ENCODE results near the gene OVOL2. TPM values are rescaled to one million over a fixed set of nuclear protein-coding genes. Genes with fewer than 3 reads are reported as not detected.

The OVOL2 gene
- total RNA-seq, 1 experiment from 2014 or later = not detected

GRCh38 chr20:18020931-18021330 is 36.8 kb downstream of the OVOL2 start:
- H3K27ac ChIP-seq (ENCODE audit: low read depth, low read length, poor library complexity, severe bottlenecking) = no peak overlapping the region
- DNase-seq (ENCODE audit: low spot score) = no peak
- intact Hi-C loops (cut with micrococcal nuclease; ENCODE audit: unreplicated experiment) = no loop called here
- no peak overlapping the region for H3K4me3 ChIP-seq (ENCODE audit: low read depth, low read length, poor library complexity, severe bottlenecking)
- no peak for TF ChIP-seq EZH2 (IDR thresholded peaks at IDR 0.05; ENCODE audit: borderline replicate concordance, low read depth, low read length, poor library complexity, severe bottlenecking)
- TF ChIP-seq CTCF (conservative IDR thresholded peaks at IDR 0.05; ENCODE audit: low read depth, low read length) = no peak
- no peaks in the 10 kb centered on the region for H3K4me1 ChIP-seq (ENCODE audit: insufficient read depth, low read length, poor library complexity, severe bottlenecking)
- ChIA-PET POLR2A (ENCODE audit: low non-redundant PET) (no interaction called here), CTCF (no interaction called here)
- no peaks in the 10 kb centered on the region for H3K27me3 ChIP-seq (replicated peaks; ENCODE audit: insufficient read depth, low read depth, low read length, poor library complexity)
- BruUV-seq (replicated peaks) = no TSS peak
- no peaks in the 10 kb centered on the region for H3K36me3 ChIP-seq (ENCODE audit: insufficient read depth, low read length, poor library complexity, severe bottlenecking)
- H3K9me3 ChIP-seq (ENCODE audit: low read depth, low read length, poor library complexity, severe bottlenecking) = no peaks in the 10 kb centered on the region

- intact Hi-C loops (cut with micrococcal nuclease; ENCODE audit: unreplicated experiment) = no loop called here
- POLR2A ChIA-PET (ENCODE audit: low non-redundant PET) = no interaction called here
Measured at GRCh38 chr20:18019068-18019467, 38.6 kb downstream of the OVOL2 start.

GRCh38 chr20:18018100-18018499 is 39.6 kb downstream of the OVOL2 start:
- BruUV-seq (replicated peaks) = no TSS peak
- DNase-seq (ENCODE audit: low spot score) = no peak
- H3K27ac ChIP-seq (ENCODE audit: low read depth, low read length, poor library complexity, severe bottlenecking) = no peak overlapping the region
- no peak for TF ChIP-seq CTCF (conservative IDR thresholded peaks at IDR 0.05; ENCODE audit: low read depth, low read length)
- no peaks in the 10 kb centered on the region for H3K27me3 ChIP-seq (replicated peaks; ENCODE audit: insufficient read depth, low read depth, low read length, poor library complexity)
- ChIA-PET POLR2A (ENCODE audit: low non-redundant PET) (no interaction called here), CTCF (no interaction called here)
- no peaks in the 10 kb centered on the region for H3K36me3 ChIP-seq (ENCODE audit: insufficient read depth, low read length, poor library complexity, severe bottlenecking)
- no peaks in the 10 kb centered on the region for H3K4me1 ChIP-seq (ENCODE audit: insufficient read depth, low read length, poor library complexity, severe bottlenecking)
- intact Hi-C loops (cut with micrococcal nuclease; ENCODE audit: unreplicated experiment) = no loop called here
- H3K9me3 ChIP-seq (ENCODE audit: low read depth, low read length, poor library complexity, severe bottlenecking) = no peaks in the 10 kb centered on the region
- no peak overlapping the region for H3K4me3 ChIP-seq (ENCODE audit: low read depth, low read length, poor library complexity, severe bottlenecking)

More at GRCh38 chr20:18019068-18019467, 38.6 kb downstream of the OVOL2 start:
- Histone ChIP-seq H3K27me3 (replicated peaks; ENCODE audit: insufficient read depth, low read depth, low read length, poor library complexity) (no peaks in the 10 kb centered on the region), H3K36me3 (ENCODE audit: insufficient read depth, low read length, poor library complexity, severe bottlenecking) (no peaks in the 10 kb centered on the region), H3K4me1 (ENCODE audit: insufficient read depth, low read length, poor library complexity, severe bottlenecking) (no peaks in the 10 kb centered on the region), H3K27ac (ENCODE audit: low read depth, low read length, poor library complexity, severe bottlenecking) (no peak overlapping the region), H3K4me3 (ENCODE audit: low read depth, low read length, poor library complexity, severe bottlenecking) (no peak overlapping the region), H3K9me3 (ENCODE audit: low read depth, low read length, poor library complexity, severe bottlenecking) (no peaks in the 10 kb centered on the region)
- CTCF ChIA-PET = no interaction called here
- DNase-seq (ENCODE audit: low spot score) = peak; percentile 31
- TF ChIP-seq EZH2 (IDR thresholded peaks at IDR 0.05; ENCODE audit: borderline replicate concordance, low read depth, low read length, poor library complexity, severe bottlenecking) (no peak), CTCF (conservative IDR thresholded peaks at IDR 0.05; ENCODE audit: low read depth, low read length) (peak; percentile 61)
- no TSS peak for BruUV-seq (replicated peaks)
